GM18868 (cell line): ENCODE measurements around the gene MMRN1.

Experiments used
- ATAC-seq: cut with Tn5 transposase; IDR thresholded peaks from one replicate; pipeline ENCODE4 v1.9.1; 2021; ENCODE audit warnings: mild to moderate bottlenecking, moderate library complexity; ENCODE audit not compliant: unreplicated experiment

MMRN1 gene

GRCh38 chr4:89894649-89895550 is at the start of gene MMRN1:
Gene MMRN1, plus strand, starts transcription at chr4:89894854. Its CDS starts 118 bp downstream, at chr4:89894972.
- ATAC-seq = peak; percentile 74

GRCh38 chr4:89847571-89848325 is 46.9 kb upstream of the MMRN1 start:
- no peak for ATAC-seq

- no peak for ATAC-seq
Measured at GRCh38 chr4:89855236-89855635, 39.4 kb upstream of the MMRN1 start.

- ATAC-seq = no peak
Measured at GRCh38 chr4:89860971-89861370, 33.7 kb upstream of the MMRN1 start.

- ATAC-seq = no peak
Measured at GRCh38 chr4:89863533-89863932, 31.1 kb upstream of the MMRN1 start.

GRCh38 chr4:89868276-89868675 is 26.4 kb upstream of the MMRN1 start:
- ATAC-seq = no peak

GRCh38 chr4:89868999-89869589 is 25.6 kb upstream of the MMRN1 start:
- no peak for ATAC-seq

GRCh38 chr4:89871211-89871610 is 23.4 kb upstream of the MMRN1 start:
- ATAC-seq = no peak

GRCh38 chr4:89876548-89876947 is 18.1 kb upstream of the MMRN1 start:
- ATAC-seq = no peak

GRCh38 chr4:89878611-89879010 is 16.0 kb upstream of the MMRN1 start:
- no peak for ATAC-seq

- ATAC-seq = no peak
Measured at GRCh38 chr4:89879215-89879614, 15.4 kb upstream of the MMRN1 start.

- ATAC-seq = no peak
Measured at GRCh38 chr4:89889289-89889688, 5.4 kb upstream of the MMRN1 start.

- no peak for ATAC-seq
Measured at GRCh38 chr4:89897867-89898266, 3.2 kb downstream of the MMRN1 start.

- peak; percentile 46 for ATAC-seq
Measured at GRCh38 chr4:89898304-89898716, 3.7 kb downstream of the MMRN1 start.

GRCh38 chr4:89899152-89899551 is 4.5 kb downstream of the MMRN1 start:
- no peak for ATAC-seq

- ATAC-seq = no peak
Measured at GRCh38 chr4:89899854-89900253, 5.2 kb downstream of the MMRN1 start.

GRCh38 chr4:89901808-89902431 is 7.3 kb downstream of the MMRN1 start:
- ATAC-seq = peak; percentile 72

- ATAC-seq = no peak
Measured at GRCh38 chr4:89904524-89904923, 9.9 kb downstream of the MMRN1 start.

- no peak for ATAC-seq
Measured at GRCh38 chr4:89906316-89906715, 11.7 kb downstream of the MMRN1 start.

GRCh38 chr4:89906777-89907521 is 12.3 kb downstream of the MMRN1 start:
- ATAC-seq = peak; percentile 71
